GM12872 (cell line): Measurements from ENCODE around the gene CIAO2A.

Source experiments
- TF ChIP-seq, protein P1 (sequence below): IDR thresholded peaks from 3 replicates; pipeline ENCODE4 v1.5.1; 2011; ENCODE audit warnings: low read depth, mild to moderate bottlenecking, low read length, moderate library complexity; ENCODE audit not compliant: insufficient read depth

Gene CIAO2A

DNA sequence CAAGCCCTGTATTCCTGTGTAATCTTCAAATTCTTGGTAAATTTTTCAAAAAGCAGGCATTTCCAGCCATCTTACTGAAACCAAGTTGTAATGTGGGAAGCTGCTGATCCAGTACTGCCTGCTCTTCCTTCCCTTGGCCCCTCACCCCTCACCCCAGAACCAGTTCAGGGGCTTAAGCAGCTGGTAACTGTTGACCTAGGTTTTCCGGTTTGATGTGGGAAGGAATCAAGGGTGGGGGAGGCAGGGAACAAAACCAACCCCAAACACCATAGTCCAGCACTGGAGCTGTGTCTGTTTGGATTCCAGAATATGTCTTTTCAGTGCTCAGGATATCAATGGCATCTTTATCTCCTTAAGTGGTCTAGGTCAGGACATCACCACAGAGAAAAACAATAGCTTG is 28.8 kb upstream of the CIAO2A start:
- TF ChIP-seq, protein P1, sequence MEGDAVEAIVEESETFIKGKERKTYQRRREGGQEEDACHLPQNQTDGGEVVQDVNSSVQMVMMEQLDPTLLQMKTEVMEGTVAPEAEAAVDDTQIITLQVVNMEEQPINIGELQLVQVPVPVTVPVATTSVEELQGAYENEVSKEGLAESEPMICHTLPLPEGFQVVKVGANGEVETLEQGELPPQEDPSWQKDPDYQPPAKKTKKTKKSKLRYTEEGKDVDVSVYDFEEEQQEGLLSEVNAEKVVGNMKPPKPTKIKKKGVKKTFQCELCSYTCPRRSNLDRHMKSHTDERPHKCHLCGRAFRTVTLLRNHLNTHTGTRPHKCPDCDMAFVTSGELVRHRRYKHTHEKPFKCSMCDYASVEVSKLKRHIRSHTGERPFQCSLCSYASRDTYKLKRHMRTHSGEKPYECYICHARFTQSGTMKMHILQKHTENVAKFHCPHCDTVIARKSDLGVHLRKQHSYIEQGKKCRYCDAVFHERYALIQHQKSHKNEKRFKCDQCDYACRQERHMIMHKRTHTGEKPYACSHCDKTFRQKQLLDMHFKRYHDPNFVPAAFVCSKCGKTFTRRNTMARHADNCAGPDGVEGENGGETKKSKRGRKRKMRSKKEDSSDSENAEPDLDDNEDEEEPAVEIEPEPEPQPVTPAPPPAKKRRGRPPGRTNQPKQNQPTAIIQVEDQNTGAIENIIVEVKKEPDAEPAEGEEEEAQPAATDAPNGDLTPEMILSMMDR = no peak

DNA sequence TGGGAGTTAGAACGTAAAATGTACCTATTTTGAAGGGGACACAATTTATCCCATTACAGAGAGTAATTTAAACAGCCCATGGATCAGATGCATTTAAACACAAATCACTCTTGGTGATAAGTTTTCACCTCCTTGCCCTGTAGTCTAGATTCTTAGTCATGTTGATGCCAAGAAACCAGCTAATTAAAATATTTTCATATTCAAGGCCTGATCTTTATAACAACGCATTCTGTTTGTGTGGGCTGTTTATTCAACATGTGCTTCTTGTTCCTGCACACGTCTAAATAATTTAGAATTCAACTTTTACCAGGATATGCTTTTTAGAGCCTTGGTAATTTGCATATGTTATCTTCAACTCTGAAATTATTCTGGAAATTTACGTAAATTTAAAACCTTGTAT is 28.0 kb upstream of the CIAO2A start:
- TF ChIP-seq, protein P1 = no peak

DNA sequence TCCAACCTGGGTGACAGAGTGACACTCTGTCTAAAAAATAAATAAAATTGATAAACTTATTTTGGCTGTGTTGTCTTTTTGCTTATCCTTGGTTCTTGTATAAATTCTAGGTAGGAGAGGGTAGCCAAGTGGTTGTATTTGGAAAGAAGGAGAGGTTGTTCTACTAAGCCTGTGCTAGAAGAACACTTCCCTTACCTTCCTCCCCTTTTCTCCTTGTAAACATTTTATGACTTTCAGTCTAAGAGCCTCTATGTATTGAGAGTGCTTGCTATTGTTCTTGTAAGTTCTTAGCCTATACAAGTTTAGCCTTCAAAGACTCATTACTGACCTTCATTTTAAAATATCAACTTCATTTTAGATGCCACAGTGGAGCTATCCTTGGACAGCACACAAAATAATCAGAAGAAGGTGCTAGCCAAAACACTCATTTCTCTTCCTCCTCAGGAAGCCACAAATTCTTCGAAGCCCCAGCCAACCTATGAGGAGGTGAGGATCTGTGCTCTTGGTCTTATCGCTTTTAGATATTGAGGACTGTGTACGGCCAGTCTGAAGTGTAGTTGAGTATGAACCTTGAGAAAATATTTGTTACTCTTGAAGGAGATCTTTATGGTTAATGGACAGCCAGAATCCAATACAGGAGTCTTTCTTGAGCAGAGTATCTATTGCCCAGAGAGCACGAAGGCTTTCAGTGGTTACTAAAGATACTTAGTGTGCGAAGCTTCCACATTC is 24.3 kb upstream of the CIAO2A start:
- TF ChIP-seq, protein P1 = no peak

DNA sequence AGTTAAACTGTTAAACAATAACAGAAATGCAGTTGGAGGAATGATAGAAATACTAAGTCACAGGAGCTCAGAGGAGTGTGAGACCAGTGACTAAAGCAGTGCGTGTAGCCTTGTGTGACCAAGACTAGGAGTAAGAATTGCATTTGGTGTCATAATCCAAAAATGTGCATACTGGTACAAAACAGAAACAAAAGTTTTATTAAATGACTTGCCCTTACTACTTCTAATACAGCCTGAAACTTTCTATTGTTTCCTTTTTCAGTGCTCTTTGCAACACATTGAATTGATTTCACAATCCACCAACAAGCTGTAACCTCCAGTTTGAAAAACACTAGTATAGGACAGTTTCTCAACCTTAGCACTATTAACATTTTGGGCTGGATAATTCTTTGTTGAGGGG is 19.3 kb upstream of the CIAO2A start:
- TF ChIP-seq, protein P1 = no peak

DNA sequence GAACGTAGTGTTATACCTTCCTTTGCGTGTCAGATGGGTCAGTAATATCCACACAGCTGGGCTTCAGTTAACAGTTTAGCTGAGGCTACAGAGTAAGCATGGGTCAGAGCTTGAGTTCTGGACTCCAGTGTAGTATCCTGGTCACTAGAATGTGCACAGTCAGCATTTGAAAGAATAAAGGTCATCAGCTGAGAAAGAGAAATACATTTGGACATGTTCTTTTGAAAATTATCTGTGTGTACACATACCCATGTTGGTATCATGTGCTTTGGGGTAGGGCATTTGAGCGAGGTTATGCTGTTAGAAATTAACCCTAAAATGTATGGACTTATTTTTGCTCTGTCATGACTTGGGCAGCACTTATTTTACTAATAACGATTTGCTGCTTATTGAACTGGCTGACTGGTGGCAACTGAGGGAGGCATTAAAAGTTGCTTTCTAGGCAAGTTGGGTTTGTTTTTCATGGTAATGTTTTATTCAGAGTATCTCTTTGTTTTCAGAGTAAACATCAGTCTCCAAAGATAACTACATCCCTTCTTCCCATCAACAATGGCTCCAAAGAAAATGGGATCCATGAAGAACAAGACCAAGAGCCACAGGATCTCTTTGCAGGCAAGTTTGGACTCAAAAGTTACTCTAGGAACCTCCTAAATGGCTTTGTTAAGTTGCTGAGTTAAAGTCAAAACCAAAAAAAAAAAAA is 18.6 kb upstream of the CIAO2A start:
- TF ChIP-seq, protein P1 = no peak; the same call in 2 of the 3 replicates

DNA sequence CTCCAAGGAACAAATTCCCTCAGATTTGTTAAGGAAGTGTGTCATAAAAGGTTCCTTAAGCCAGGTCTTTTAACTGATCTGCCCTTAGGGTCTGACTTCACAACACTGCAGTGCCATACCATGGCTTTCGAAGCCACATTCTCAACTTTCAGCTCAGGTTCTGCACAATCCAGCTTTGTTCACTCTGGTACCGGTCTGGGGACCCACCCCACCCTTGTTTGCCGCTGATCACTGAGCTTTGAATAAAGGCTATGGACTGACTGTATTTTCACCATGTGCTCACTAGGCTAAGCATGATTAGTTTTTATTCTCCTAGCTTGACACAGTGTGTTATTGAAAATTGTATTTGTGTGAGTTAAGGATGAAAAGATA is 18.0 kb upstream of the CIAO2A start:
- TF ChIP-seq, protein P1 = no peak

DNA sequence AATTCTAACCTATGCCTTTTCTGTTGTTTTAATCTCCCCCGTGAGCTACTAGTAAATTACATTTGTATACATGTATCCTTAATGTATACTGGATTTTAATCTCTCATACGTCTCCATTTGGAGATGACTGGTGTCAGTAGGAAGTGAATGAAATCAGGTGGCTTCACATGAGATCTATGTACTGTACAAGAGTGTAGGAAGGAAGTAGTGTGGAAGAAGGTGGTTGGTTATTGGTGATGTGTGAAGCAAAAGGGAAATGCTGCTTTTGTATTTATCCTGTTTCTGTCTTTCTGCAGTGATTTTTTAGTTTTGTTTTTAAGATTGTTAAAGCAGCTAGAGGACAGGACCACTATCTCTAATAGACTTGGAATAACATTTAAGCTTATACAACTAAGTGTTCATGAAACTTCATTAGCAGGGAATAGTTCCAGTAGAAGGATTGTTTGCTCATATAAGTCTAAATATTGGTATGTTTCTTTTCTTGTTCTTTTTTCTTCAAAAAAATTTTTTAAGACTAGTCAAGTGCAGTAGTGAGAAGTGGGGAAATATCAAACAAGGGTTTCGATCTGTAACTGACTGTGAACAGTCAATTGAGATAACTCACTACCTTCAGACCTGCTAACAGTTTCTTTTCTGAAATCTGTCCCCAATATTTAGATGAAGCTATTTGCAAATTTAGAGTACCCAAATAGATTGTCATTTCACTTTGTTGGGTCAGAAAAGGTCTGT is 17.5 kb upstream of the CIAO2A start:
- TF ChIP-seq, protein P1 = no peak
